Brain microvascular endothelial cell (primary cell): ENCODE data around the gene CACNA2D2.

Experiments
- DNase-seq: peaks from one replicate; pipeline ENCODE4 v3.0.0-alpha.2; 2020
- H3K27ac ChIP-seq: fragments of 250-450 bp; sonication (Bioruptor Pico); 2 replicates; pipeline ENCODE4 v1.5.1; 2020; ENCODE audit warnings: mild to moderate bottlenecking, moderate library complexity
- H3K27me3 ChIP-seq: fragments of 250-450 bp; sonication (Bioruptor Pico); replicated peaks from 2 replicates; pipeline ENCODE4 v1.5.1; 2020; ENCODE audit warnings: mild to moderate bottlenecking
- H3K36me3 ChIP-seq: fragments of 250-450 bp; sonication (Bioruptor Pico); replicated peaks from 2 replicates; pipeline ENCODE4 v1.5.1; 2020; ENCODE audit warnings: mild to moderate bottlenecking
- H3K4me3 ChIP-seq: 2 replicates; pipeline ENCODE4 v1.5.1; 2011; ENCODE audit warnings: low read depth, mild to moderate bottlenecking, control low read depth, low read length, moderate library complexity
- CTCF ChIP-seq: IDR thresholded peaks from 2 replicates; pipeline ENCODE4 v1.5.1; 2011; ENCODE audit warnings: low read depth, mild to moderate bottlenecking, moderate library complexity, low read length, control low read depth, inconsistent platforms; ENCODE audit errors: missing control alignments
- in situ Hi-C: cut with HindIII; loops from 2 replicates; pipeline ENCODE4 v1.10.0; 2017; ENCODE audit warnings: low sequenced_read_pairs, low pct_ligation_motif_present

Gene CACNA2D2

DNA sequence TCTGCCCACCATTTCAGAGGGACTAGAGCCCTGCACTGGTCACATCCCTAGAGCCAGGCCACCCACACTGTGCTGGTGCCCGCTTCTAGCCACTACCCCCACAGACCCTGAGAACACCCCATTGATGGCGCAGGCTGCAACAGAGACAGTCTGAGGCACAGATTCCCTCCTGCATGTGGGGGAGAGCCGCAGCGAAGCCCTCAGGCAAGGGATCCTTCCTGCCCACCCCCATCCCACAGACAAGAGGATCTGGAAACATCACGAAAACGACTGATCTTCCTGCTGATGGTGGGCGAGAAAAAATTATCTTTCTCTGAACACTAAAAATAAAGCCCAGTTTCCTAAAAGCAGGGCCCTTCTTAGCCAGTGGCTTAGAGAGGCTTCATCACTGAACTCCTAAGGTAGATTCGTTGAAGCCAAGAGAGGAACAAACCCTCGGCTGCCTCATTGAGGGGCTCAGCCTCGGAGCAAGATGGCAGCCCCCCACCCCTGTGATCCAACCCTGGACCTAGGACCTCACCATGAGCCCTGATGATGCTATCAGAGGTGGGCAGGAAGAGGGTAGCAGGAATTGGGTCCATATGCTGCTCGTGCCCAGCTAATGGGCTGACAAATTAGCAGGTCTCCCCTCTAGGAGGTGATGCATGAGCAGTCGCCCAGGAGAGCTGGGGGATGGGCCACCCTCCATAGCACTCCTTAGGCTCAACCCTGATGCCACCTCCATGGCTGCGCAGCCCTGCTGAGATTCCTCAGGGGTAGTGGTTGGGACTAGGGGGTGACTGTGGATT, 54.5 kb downstream of the CACNA2D2 start:
- no peak for DNase-seq
- Histone ChIP-seq H3K4me3 (no peak overlapping the region), H3K27ac (no peak overlapping the region), H3K36me3 (no peaks in the 10 kb centered on the region), H3K27me3 (no peaks in the 10 kb centered on the region)
- TF ChIP-seq CTCF, result no peak
- in situ Hi-C loops, result no loop called here

- Histone ChIP-seq H3K36me3 (no peaks in the 10 kb centered on the region), H3K4me3 (no peak overlapping the region), H3K27me3 (no peaks in the 10 kb centered on the region), H3K27ac (no peak overlapping the region)
- no peak for TF ChIP-seq CTCF
- no peak for DNase-seq
- in situ Hi-C loops, result no loop called here
These were observed 56.1 kb downstream of the CACNA2D2 start for GRCh38 chr3:50447290-50447840.

DNA sequence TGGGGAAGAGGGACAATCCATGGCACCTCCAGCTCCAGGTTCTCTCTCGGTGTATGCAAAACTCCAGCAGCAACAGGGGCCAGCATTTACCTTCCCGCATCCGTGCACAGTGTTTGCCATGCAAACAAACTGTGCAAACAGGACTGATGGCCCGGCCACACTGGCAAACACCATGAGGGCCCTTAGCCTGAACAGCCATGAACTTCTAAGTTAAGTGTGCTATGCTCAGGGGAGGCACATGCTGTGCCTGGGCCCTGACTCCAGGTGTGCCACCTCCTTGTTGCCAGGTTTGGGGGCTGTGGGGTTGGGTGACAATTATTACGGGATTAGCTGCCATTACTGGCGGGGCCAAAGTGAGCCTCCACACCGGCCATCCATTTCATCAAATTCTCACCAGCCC, 57.5 kb downstream of the CACNA2D2 start:
- H3K4me3 ChIP-seq, result no peak overlapping the region
- no peak overlapping the region for H3K27ac ChIP-seq
- no peak for DNase-seq
- no peak for TF ChIP-seq CTCF
- no peaks in the 10 kb centered on the region for H3K36me3 ChIP-seq
- no peaks in the 10 kb centered on the region for H3K27me3 ChIP-seq
- in situ Hi-C loops, result no loop called here

- no peaks in the 10 kb centered on the region for H3K27me3 ChIP-seq
- in situ Hi-C loops, result no loop called here
- no peak overlapping the region for H3K27ac ChIP-seq
- no peak for DNase-seq
- H3K36me3 ChIP-seq, result no peaks in the 10 kb centered on the region
- H3K4me3 ChIP-seq, result no peak overlapping the region
- no peak for TF ChIP-seq CTCF
These were observed 58.7 kb downstream of the CACNA2D2 start for GRCh38 chr3:50444782-50445181.

- TF ChIP-seq CTCF, result no peak
- Histone ChIP-seq H3K4me3 (no peak overlapping the region), H3K36me3 (no peaks in the 10 kb centered on the region), H3K27ac (no peak overlapping the region), H3K27me3 (no peaks in the 10 kb centered on the region)
- DNase-seq, result no peak
- in situ Hi-C loops, result no loop called here
These were observed 59.2 kb downstream of the CACNA2D2 start for GRCh38 chr3:50444213-50444612.

DNA sequence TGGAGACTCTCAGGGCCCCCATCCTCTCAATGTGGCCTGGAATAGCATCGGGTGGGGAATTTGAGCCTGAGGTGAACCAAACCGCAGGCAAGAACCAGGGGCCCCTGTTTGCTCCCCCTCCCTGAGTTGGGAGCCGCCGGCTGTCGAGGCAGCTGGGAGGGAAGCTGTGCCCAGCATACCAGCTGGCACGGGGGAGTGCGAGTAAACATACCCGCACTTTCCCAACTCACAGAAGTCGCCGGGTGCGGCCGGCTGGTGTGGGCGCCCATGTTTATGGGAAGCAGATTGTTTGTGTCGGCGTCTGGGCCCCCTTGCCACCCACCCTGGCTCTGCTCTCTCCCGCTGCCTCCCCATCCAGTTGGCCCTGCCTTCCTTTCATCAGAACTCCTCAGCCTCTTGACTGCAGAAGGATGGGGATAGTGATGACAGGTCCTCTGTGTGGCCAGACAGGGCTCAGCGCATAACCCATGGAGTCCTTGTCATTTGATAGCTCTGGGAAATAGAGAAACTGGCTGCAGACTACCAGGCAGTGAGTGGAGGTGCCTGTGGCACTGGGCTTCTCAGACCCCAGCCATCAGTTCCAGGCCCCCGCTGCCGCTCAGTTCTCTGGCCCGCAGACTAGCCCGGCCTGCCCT, 60.4 kb downstream of the CACNA2D2 start:
- no peak overlapping the region for H3K27ac ChIP-seq
- in situ Hi-C loops, result no loop called here
- H3K27me3 ChIP-seq, result no peaks in the 10 kb centered on the region

More for the DNA sequence above, 60.4 kb downstream of the CACNA2D2 start:
- no peak for TF ChIP-seq CTCF
- DNase-seq, result no peak
- H3K4me3 ChIP-seq, result no peak overlapping the region
- no peaks in the 10 kb centered on the region for H3K36me3 ChIP-seq
